KMS-11 (cell line): Measurements from ENCODE around the gene PRRT4.

Experiments used
- H2AFZ ChIP-seq: fragments of 200-600 bp; sonication (generic); 2 replicates; pipeline ENCODE4 v1.6.1; 2016; ENCODE audit warnings: antibody characterized with exemption, mixed run types, low read depth
- H3K27ac ChIP-seq: fragments of 200-600 bp; sonication (generic); 2 replicates; pipeline ENCODE4 v1.6.1; 2016; ENCODE audit warnings: mild to moderate bottlenecking, mixed run types
- H3K27me3 ChIP-seq: fragments of 200-600 bp; sonication (generic); 2 replicates; pipeline ENCODE4 v1.6.1; 2017; ENCODE audit warnings: mild to moderate bottlenecking, low read depth, mixed run types, moderate library complexity; ENCODE audit not compliant: insufficient read depth
- H3K36me3 ChIP-seq: fragments of 200-600 bp; sonication (generic); 2 replicates; pipeline ENCODE4 v1.6.1; 2017; ENCODE audit warnings: mild to moderate bottlenecking, mixed run types; ENCODE audit not compliant: insufficient read depth
- H3K4me1 ChIP-seq: fragments of 200-600 bp; sonication (generic); 2 replicates; pipeline ENCODE4 v1.6.1; 2016; ENCODE audit warnings: mild to moderate bottlenecking, low read depth, mixed run types; ENCODE audit not compliant: poor library complexity, severe bottlenecking
- H3K4me2 ChIP-seq: fragments of 200-600 bp; sonication (generic); 2 replicates; pipeline ENCODE4 v1.7.0; 2016; ENCODE audit warnings: mild to moderate bottlenecking, mixed run types
- H3K4me3 ChIP-seq: fragments of 200-600 bp; sonication (generic); IDR thresholded peaks from 2 replicates; pipeline ENCODE4 v1.6.1; 2017; ENCODE audit warnings: low read depth, low read length, mixed read lengths; ENCODE audit not compliant: insufficient read depth
- H3K79me2 ChIP-seq: fragments of 200-600 bp; sonication (generic); 2 replicates; pipeline ENCODE4 v1.6.1; 2016; ENCODE audit warnings: low read depth, mixed run types; ENCODE audit not compliant: insufficient read depth
- H3K9ac ChIP-seq: fragments of 200-600 bp; sonication (generic); 2 replicates; pipeline ENCODE4 v1.6.1; 2016; ENCODE audit warnings: mild to moderate bottlenecking, mixed run types
- H4K20me1 ChIP-seq: fragments of 200-600 bp; sonication (generic); 2 replicates; pipeline ENCODE4 v1.6.1; 2016; ENCODE audit warnings: mild to moderate bottlenecking, mixed run types; ENCODE audit not compliant: insufficient read depth
- CTCF ChIP-seq: fragments of 200-600 bp; sonication (generic); conservative IDR thresholded peaks from 2 replicates; pipeline ENCODE4 v1.6.1; 2017; ENCODE audit warnings: low read depth, mild to moderate bottlenecking, antibody characterized with exemption, low read length, moderate library complexity, mixed read lengths

PRRT4 gene

GRCh38 chr7:128311013-128311412 lies 50.5 kb downstream of the PRRT4 start:
- H3K4me2 ChIP-seq, result no peak overlapping the region
- H3K9ac ChIP-seq, result no peak overlapping the region
- no peaks in the 10 kb centered on the region for H3K79me2 ChIP-seq
- no peaks in the 10 kb centered on the region for H4K20me1 ChIP-seq
- H3K4me3 ChIP-seq, result no peak overlapping the region
- peaks cover 16% of the 10 kb centered on the region for H3K36me3 ChIP-seq
- no peak for TF ChIP-seq CTCF
- no peak overlapping the region for H3K27ac ChIP-seq
- H2AFZ ChIP-seq, result no peak overlapping the region
- no peaks in the 10 kb centered on the region for H3K27me3 ChIP-seq
- no peaks in the 10 kb centered on the region for H3K4me1 ChIP-seq

GRCh38 chr7:128310499-128310898 lies 51.0 kb downstream of the PRRT4 start:
- Histone ChIP-seq H3K4me3 (no peak overlapping the region), H3K36me3 (peaks cover 16% of the 10 kb centered on the region), H3K79me2 (no peaks in the 10 kb centered on the region), H3K27me3 (no peaks in the 10 kb centered on the region), H3K4me2 (no peak overlapping the region), H3K27ac (no peak overlapping the region), H3K4me1 (no peaks in the 10 kb centered on the region), H3K9ac (no peak overlapping the region), H2AFZ (no peak overlapping the region), H4K20me1 (no peaks in the 10 kb centered on the region)
- TF ChIP-seq CTCF, result no peak

GRCh38 chr7:128309976-128310375 lies 51.5 kb downstream of the PRRT4 start:
- Histone ChIP-seq H3K79me2 (no peaks in the 10 kb centered on the region), H3K4me2 (no peak overlapping the region), H4K20me1 (no peaks in the 10 kb centered on the region), H2AFZ (no peak overlapping the region), H3K9ac (no peak overlapping the region), H3K4me1 (no peaks in the 10 kb centered on the region), H3K27ac (no peak overlapping the region), H3K36me3 (peaks cover 16% of the 10 kb centered on the region), H3K4me3 (no peak overlapping the region), H3K27me3 (no peaks in the 10 kb centered on the region)
- TF ChIP-seq CTCF, result no peak

- H3K36me3 ChIP-seq, result peaks cover 9% of the 10 kb centered on the region; the same call in 1 of the 2 replicates
These were observed 52.4 kb downstream of the PRRT4 start for GRCh38 chr7:128309124-128309523.

More at GRCh38 chr7:128309124-128309523, 52.4 kb downstream of the PRRT4 start:
- TF ChIP-seq CTCF, result no peak
- Histone ChIP-seq H3K4me2 (no peak overlapping the region), H4K20me1 (no peaks in the 10 kb centered on the region), H2AFZ (no peak overlapping the region), H3K27ac (no peak overlapping the region), H3K4me1 (no peaks in the 10 kb centered on the region), H3K27me3 (no peaks in the 10 kb centered on the region), H3K9ac (no peak overlapping the region), H3K4me3 (no peak overlapping the region), H3K79me2 (no peaks in the 10 kb centered on the region)
